HG02840 (cell line): ENCODE data around the gene MAML3.

Experiments
- ATAC-seq: cut with Tn5 transposase; IDR thresholded peaks from one replicate; pipeline ENCODE4 v1.9.1; 2021; ENCODE audit warnings: mild to moderate bottlenecking, moderate library complexity, moderate number of reproducible peaks; ENCODE audit not compliant: unreplicated experiment, low FRiP score

Gene MAML3

GRCh38 chr4:139802931-139803330 is 351.1 kb downstream of the MAML3 start:
- no peak for ATAC-seq

DNA sequence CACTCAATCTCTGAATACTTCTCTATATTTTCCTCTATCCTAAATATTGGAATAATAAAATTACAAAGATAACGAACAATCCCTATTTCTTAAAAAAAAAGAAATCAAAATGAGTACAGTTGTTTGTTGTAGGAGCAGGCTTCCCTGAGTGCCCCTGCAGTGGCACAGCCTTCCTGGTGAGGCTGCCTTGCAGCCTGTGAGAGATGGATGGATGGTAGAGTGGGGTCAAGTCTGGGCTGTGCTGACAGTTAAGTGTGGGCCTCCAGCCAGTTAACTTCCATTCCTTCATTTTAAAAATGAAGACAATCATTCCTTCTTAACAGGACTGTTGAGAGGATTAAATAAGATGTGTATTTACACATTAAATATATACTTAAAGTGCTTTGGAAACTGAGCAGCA is 351.5 kb downstream of the MAML3 start:
- ATAC-seq, result no peak

GRCh38 chr4:139801895-139802294 is 352.1 kb downstream of the MAML3 start:
- ATAC-seq, result no peak

DNA sequence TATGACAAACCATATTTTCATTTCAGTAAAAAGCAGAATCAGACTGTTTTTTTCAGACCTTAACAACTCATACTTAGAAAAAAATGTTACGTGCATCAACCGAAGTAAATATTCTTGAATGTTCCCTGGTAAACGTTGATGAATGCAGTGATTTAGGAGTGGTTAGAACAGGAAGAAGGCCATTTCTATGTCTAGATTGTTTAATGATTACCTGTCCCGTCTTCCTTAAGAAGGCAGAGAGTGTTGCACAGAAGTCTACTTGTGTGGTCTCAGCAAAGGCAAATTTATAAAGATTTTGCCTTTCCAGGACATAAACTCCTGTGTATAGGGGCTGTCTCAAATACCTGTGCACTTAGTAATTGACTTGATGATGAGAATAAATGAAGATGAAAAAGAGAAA is 353.9 kb downstream of the MAML3 start:
- ATAC-seq, result no peak

- ATAC-seq, result no peak
These were observed 354.4 kb downstream of the MAML3 start for GRCh38 chr4:139799615-139800014.

- ATAC-seq, result no peak
These were observed 355.5 kb downstream of the MAML3 start for GRCh38 chr4:139798456-139798855.

- ATAC-seq, result no peak
These were observed 356.7 kb downstream of the MAML3 start for GRCh38 chr4:139797287-139797686.

DNA sequence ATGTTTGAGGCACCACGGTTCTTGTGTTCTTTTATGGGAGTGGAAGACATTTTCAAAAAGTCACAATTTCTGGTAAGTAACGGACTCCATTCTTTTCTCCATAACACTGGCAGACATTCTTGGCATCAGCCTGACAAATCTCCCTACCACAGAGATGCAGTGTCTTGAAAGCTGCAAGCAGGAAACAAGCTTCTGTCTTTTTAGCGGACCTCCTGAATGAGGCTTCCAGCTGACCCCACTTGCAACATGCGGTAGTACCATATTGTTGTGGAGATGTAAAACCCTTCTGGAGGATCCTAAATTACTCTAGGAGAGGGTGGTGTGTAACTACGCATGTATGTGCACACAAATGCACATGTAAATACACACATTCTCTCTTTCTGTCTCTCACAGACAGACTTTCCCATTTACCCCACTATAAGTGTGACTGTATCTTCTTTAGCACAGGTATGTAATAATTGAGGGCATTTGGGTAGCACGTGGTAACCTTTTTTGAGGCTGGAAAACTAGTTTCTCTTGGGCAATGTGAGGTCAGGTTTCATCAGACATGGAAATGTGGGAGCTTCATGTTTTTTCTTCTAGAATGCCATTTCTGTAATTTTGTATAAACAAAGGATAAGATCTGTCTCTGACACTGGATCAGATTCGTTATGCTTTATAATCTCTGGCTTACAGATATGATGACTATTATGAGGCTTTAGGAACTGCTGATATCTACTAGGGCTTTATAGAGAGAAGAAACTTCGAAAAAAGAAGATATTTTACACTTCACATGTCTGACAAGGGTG is 358.3 kb downstream of the MAML3 start:
- no peak for ATAC-seq

DNA sequence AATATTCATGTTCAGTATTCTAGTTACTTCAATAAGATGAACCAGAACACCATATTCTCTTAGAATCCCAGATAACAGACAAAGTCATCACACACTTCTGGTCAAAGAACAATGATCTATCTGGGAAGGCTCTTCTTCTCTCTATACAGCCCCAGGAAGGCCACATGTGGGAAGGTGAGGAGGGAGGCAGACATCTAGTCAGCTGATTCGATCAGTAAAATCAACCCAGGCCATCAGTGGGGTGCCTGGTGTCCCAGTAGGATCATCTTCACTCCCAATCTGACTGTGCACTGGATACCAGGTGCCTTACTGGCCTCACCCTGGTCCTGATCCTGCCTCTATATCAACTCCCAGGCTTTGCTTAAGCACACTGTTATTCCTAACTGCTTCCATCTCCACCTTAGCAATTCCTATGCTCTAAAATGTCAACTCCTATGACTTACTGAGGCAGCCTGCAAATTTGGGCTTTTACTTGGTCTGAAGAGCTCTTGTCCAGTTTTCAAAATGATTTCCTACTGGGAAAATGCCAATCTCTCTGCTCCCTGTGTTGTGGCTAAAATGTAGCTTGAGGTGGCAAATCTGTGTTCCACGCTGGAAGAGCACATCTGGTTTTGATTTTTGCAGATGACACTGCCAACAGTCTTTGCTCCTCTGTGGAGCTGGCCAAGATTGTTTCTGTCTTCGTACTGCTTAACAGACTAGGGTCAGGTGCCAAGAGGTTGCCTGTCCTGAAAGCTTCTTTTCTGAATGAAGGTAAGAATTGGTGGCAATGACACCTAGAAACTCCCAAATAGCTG is 359.6 kb downstream of the MAML3 start:
- ATAC-seq, result no peak

GRCh38 chr4:139791681-139792080 is 362.3 kb downstream of the MAML3 start:
- ATAC-seq, result no peak

- ATAC-seq, result no peak
These were observed 363.7 kb downstream of the MAML3 start for GRCh38 chr4:139790291-139790690.

GRCh38 chr4:139789096-139789654 is 364.8 kb downstream of the MAML3 start:
- ATAC-seq, result no peak

- ATAC-seq, result no peak
These were observed 367.3 kb downstream of the MAML3 start for GRCh38 chr4:139786494-139787354.

GRCh38 chr4:139785356-139785755 is 368.6 kb downstream of the MAML3 start:
- ATAC-seq, result no peak

DNA sequence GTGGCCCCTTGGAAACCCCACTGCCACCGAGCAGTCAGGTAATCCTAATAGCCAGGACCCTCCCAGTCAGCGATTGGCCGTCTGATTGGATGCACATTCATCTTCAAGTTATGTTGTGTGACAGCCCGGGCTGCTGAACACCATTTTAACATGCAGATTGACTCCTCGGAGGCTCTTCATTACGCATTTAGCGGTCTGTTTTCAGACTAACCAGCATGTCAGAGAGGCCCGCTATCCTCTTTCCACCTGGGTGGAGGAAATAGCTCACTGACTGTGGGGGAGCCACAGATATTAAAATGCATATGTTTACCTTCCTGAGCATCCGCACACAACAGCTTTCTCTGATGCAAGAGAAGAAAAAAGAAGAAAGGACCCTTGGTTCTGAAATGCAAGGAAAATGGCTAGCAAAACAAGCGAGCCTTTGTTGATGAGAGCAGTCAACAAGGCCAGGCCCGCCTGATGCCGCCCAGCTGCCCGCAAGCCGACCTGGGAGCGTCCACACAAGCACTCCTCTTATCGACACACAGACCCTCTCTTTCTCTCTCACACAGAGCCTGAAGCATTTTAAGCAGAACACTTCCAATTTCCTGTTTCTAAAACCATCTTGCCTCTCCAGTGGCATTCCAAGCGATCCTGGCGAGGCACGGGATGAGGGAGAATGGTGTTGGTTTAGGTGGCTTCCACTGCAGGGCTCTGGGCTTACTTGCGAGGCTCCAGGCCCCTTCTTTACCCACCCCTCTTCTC is 370.1 kb downstream of the MAML3 start:
- no peak for ATAC-seq

GRCh38 chr4:139782926-139783522 is 371.0 kb downstream of the MAML3 start:
- no peak for ATAC-seq

- no peak for ATAC-seq
These were observed 372.9 kb downstream of the MAML3 start for GRCh38 chr4:139781066-139781465.

GRCh38 chr4:139779691-139780090 is 374.3 kb downstream of the MAML3 start:
- no peak for ATAC-seq

DNA sequence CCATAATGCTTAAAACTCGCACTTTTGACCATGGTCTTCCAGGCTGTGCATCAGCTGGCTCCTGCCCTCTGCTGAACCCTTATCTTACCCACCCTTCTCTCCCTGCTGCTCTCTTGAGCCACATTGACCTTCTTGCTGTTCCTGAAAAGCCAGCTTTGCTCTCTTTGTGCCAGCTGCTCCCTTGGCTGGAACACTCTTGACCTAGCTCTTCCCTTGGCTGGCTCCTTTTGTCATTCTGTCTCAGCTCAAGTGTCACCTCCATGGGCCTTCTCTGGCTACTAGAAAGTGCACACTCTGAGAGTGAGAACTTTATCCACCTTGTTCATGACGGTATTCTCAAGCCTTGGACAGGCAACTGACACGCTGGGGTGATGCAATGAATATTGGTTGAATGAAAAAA is 376.2 kb downstream of the MAML3 start:
- no peak for ATAC-seq
